NCI-H526 (cell line): ENCODE results near the gene CNEP1R1.

Experiments used
- DNase-seq, 2 experiments: peaks; one replicate each; lab custom pipeline; 2025; lab: John Stamatoyannopoulos, UW

CNEP1R1 gene

GRCh38 chr16:50065241-50065623, 40.2 kb downstream of the CNEP1R1 start:
- DNase-seq, result no peak

GRCh38 chr16:50065624-50066481, 40.8 kb downstream of the CNEP1R1 start, which contains the start of gene HEATR3:
HEATR3 (plus strand) TSS chr16:50065970; CDS start chr16:50066132, 162 bp downstream.
- peak; percentile 74 to 92 for DNase-seq

- no peak for DNase-seq
Observed at GRCh38 chr16:50066482-50067289, 41.7 kb downstream of the CNEP1R1 start.

- DNase-seq, result peak; percentile 17 to 51
Observed at GRCh38 chr16:50067290-50067853, 42.3 kb downstream of the CNEP1R1 start.

- DNase-seq, result no peak
Observed at GRCh38 chr16:50068550-50068949, 43.5 kb downstream of the CNEP1R1 start.

GRCh38 chr16:50069060-50069459, 44.0 kb downstream of the CNEP1R1 start:
- no peak for DNase-seq

GRCh38 chr16:50071075-50071671, 46.1 kb downstream of the CNEP1R1 start:
- no peak for DNase-seq

GRCh38 chr16:50072730-50073129, 47.7 kb downstream of the CNEP1R1 start:
- no peak for DNase-seq

GRCh38 chr16:50079397-50080140, 54.5 kb downstream of the CNEP1R1 start:
- DNase-seq, result no peak

GRCh38 chr16:50081428-50082018, 56.5 kb downstream of the CNEP1R1 start:
- no peak for DNase-seq

- no peak for DNase-seq
Observed at GRCh38 chr16:50083996-50084395, 59.0 kb downstream of the CNEP1R1 start.

- no peak for DNase-seq
Observed at GRCh38 chr16:50086176-50086575, 61.2 kb downstream of the CNEP1R1 start.
